Stimulated activated CD4-positive, alpha-beta T cell treated with anti-CD3 and anti-CD28 coated beads, Interleukin-4, amount 100 ng/mL, for 4 hours (primary cell): ENCODE measurements around the gene BST2.
"Not testable (repeated sequence)": the region's sequence is repeated elsewhere in the genome, so short reads cannot be mapped to it uniquely, and the experiment has no call there.

Experiments used
- DNase-seq, 2 experiments: peaks; one replicate each; pipeline ENCODE4 v3.0.0-alpha.2; 2020

Gene BST2

GRCh38 chr19:17385878-17386611, 19.4 kb downstream of the BST2 start:
- DNase-seq: peak; percentile 44 to 64

GRCh38 chr19:17380426-17381138, 24.8 kb downstream of the BST2 start:
- DNase-seq: no peak

- no peak for DNase-seq
Measured at GRCh38 chr19:17379221-17379631, 26.2 kb downstream of the BST2 start.

GRCh38 chr19:17378271-17378670, 27.2 kb downstream of the BST2 start:
- DNase-seq: no peak

GRCh38 chr19:17376935-17377600, 28.4 kb downstream of the BST2 start, which contains the start of gene PLVAP:
TSS of gene PLVAP (minus strand) at chr19:17377342. CDS start at chr19:17377288, 54 bp downstream.
- no peak for DNase-seq

GRCh38 chr19:17370026-17370587, 35.3 kb downstream of the BST2 start:
- DNase-seq: no peak

- no peak for DNase-seq
Measured at GRCh38 chr19:17365361-17365760, 40.1 kb downstream of the BST2 start.

GRCh38 chr19:17363852-17364605, 41.4 kb downstream of the BST2 start:
- not testable (repeated sequence) for DNase-seq

GRCh38 chr19:17359905-17360800, 45.3 kb downstream of the BST2 start:
- no peak for DNase-seq

GRCh38 chr19:17358395-17358794, 47.0 kb downstream of the BST2 start:
- no peak for DNase-seq

GRCh38 chr19:17357724-17358123, 47.7 kb downstream of the BST2 start:
- no peak for DNase-seq

GRCh38 chr19:17357078-17357666, 48.3 kb downstream of the BST2 start:
- no peak for DNase-seq

GRCh38 chr19:17353386-17353785, 52.0 kb downstream of the BST2 start:
- DNase-seq: no peak
